IMR-90 (cell line): Measurements from ENCODE around the gene NGEF. TPM values are rescaled to one million over a fixed set of nuclear protein-coding genes. Genes with fewer than 3 reads are reported as not detected.

Source experiments
- ATAC-seq: fragments of 200-7000 bp; cut with Tn5 transposase; 2 replicates; pipeline ENCODE4 v1.9.1; 2020; ENCODE audit warnings: low read depth, mild to moderate bottlenecking, moderate library complexity
- BruUV-seq: library from RNA; stranded (reverse); fragments of 400-500 nt; replicated peaks from 2 replicates; lab custom pipeline; 2021; lab: Mats Ljungman, UMichigan
- CTCF ChIA-PET: fragments of 300-600 bp; formaldehyde crosslinking; extraction: SDS; loops from one replicate; lab custom pipeline; 2021; ENCODE audit warnings: antibody characterized with exemption; lab: Yijun Ruan, JAX
- POLR2A ChIA-PET: fragments of 300-600 bp; sonication (Branson Sonifier 250); formaldehyde crosslinking; loops from one replicate; lab custom pipeline; 2022; ENCODE audit warnings: antibody characterized with exemption; ENCODE audit not compliant: unreplicated experiment; lab: Charles Lee
- DNase-seq: peaks from one replicate; pipeline ENCODE4 v3.0.0; 2013
- H2AFZ ChIP-seq: replicated peaks from 2 replicates; pipeline ENCODE3; 2013; ENCODE audit warnings: low read length, mild to moderate bottlenecking; ENCODE audit not compliant: poor library complexity
- H2AK5ac ChIP-seq: 2 replicates; pipeline ENCODE4 v1.6.1; 2013; ENCODE audit warnings: low read depth, low read length, inconsistent platforms
- H2AK9ac ChIP-seq: replicated peaks from 2 replicates; pipeline ENCODE3; 2013; ENCODE audit warnings: mild to moderate bottlenecking, low read depth, low read length, moderate library complexity; ENCODE audit not compliant: poor library complexity
- H2BK120ac ChIP-seq: 2 replicates; pipeline ENCODE4 v1.6.1; 2013; ENCODE audit warnings: low read depth, low read length, inconsistent platforms
- H2BK15ac ChIP-seq: 3 replicates; pipeline ENCODE4 v1.6.1; 2013; ENCODE audit warnings: low read depth, low read length, inconsistent platforms
- H2BK20ac ChIP-seq: 2 replicates; pipeline ENCODE4 v1.6.1; 2013; ENCODE audit warnings: low read depth, mild to moderate bottlenecking, inconsistent platforms, low read length, moderate library complexity
- H2BK5ac ChIP-seq: 2 replicates; pipeline ENCODE4 v1.6.1; 2013; ENCODE audit warnings: mild to moderate bottlenecking, low read depth, low read length, inconsistent platforms; ENCODE audit not compliant: poor library complexity, severe bottlenecking
- H3K14ac ChIP-seq: replicated peaks from 2 replicates; pipeline ENCODE4 v1.6.1; 2013; ENCODE audit warnings: low read depth, low read length, inconsistent platforms
- H3K18ac ChIP-seq: 2 replicates; pipeline ENCODE4 v1.6.1; 2013; ENCODE audit warnings: low read depth, low read length, control low read depth
- H3K23ac ChIP-seq: 2 replicates; pipeline ENCODE4 v1.6.1; 2013; ENCODE audit warnings: low read depth, low read length, inconsistent platforms
- H3K27ac ChIP-seq: 2 replicates; pipeline ENCODE4 v1.5.1; 2013; ENCODE audit warnings: mild to moderate bottlenecking, control low read depth, low read length; ENCODE audit not compliant: insufficient read depth
- H3K27me3 ChIP-seq: 2 replicates; pipeline ENCODE4 v1.6.1; 2013; ENCODE audit warnings: low read length; ENCODE audit not compliant: control insufficient read depth, insufficient read depth
- H3K36me3 ChIP-seq: 2 replicates; pipeline ENCODE4 v1.6.1; 2013; ENCODE audit warnings: low read length, mixed read lengths; ENCODE audit not compliant: control insufficient read depth, insufficient read depth
- H3K4ac ChIP-seq: 2 replicates; pipeline ENCODE4 v1.6.1; 2013; ENCODE audit warnings: low read depth, low read length, inconsistent platforms
- H3K4me1 ChIP-seq: 2 replicates; pipeline ENCODE4 v1.6.1; 2013; ENCODE audit warnings: low read length, mixed read lengths; ENCODE audit not compliant: control insufficient read depth, insufficient read depth
- H3K4me2 ChIP-seq: 2 replicates; pipeline ENCODE4 v1.6.1; 2013; ENCODE audit warnings: low read depth, mild to moderate bottlenecking, control low read depth, low read length, moderate library complexity
- H3K4me3 ChIP-seq: 2 replicates; pipeline ENCODE4 v1.5.1; 2013; ENCODE audit warnings: low read depth, mild to moderate bottlenecking, control low read depth, low read length, moderate library complexity; ENCODE audit not compliant: insufficient read depth
- H3K56ac ChIP-seq: 2 replicates; pipeline ENCODE4 v1.6.1; 2013; ENCODE audit warnings: low read length, inconsistent platforms; ENCODE audit not compliant: insufficient read depth; ENCODE audit errors: extremely low read depth
- H3K79me1 ChIP-seq, 2 experiments: 2 replicates each; pipeline ENCODE4 v1.6.1; 2013; ENCODE audit warnings: low read length in 2 of 2, inconsistent platforms in 1 of 2, low read depth in 1 of 2
- H3K9ac ChIP-seq: 2 replicates; pipeline ENCODE4 v1.6.1; 2013; ENCODE audit warnings: low read depth, low read length, control low read depth
- H3K9me1 ChIP-seq: 2 replicates; pipeline ENCODE4 v1.6.1; 2013; ENCODE audit warnings: low read length, inconsistent platforms; ENCODE audit not compliant: insufficient read depth
- H3K9me3 ChIP-seq: 2 replicates; pipeline ENCODE4 v1.6.1; 2013; ENCODE audit warnings: low read length; ENCODE audit not compliant: control insufficient read depth, insufficient read depth
- H4K20me1 ChIP-seq: 2 replicates; pipeline ENCODE4 v1.6.1; 2013; ENCODE audit warnings: low read length, inconsistent platforms; ENCODE audit not compliant: insufficient read depth
- H4K5ac ChIP-seq: 2 replicates; pipeline ENCODE4 v1.6.1; 2013; ENCODE audit warnings: mild to moderate bottlenecking, low read depth, low read length, control low read depth
- H4K8ac ChIP-seq, 2 experiments: 2 replicates each; pipeline ENCODE4 v1.6.1; 2013; ENCODE audit warnings: low read depth in 2 of 2, low read length in 2 of 2, control low read depth in 1 of 2, inconsistent platforms in 1 of 2
- H4K91ac ChIP-seq: 2 replicates; pipeline ENCODE4 v1.6.1; 2013; ENCODE audit warnings: low read depth, low read length, inconsistent platforms; ENCODE audit not compliant: insufficient read depth
- BHLHE40 ChIP-seq: fragments of 150-350 bp; IDR thresholded peaks from 2 replicates; pipeline ENCODE4 v1.6.1; 2016; ENCODE audit warnings: mild to moderate bottlenecking, low read depth, low read length
- CEBPB ChIP-seq: IDR thresholded peaks from 2 replicates; pipeline ENCODE4 v1.6.1; 2012; ENCODE audit warnings: low read depth, low read length, improper control_type of control experiment
- CHD1 ChIP-seq: IDR thresholded peaks from 2 replicates; pipeline ENCODE4 v1.6.1; 2012; ENCODE audit warnings: low read depth, low read length, improper control_type of control experiment
- CTCF ChIP-seq: conservative IDR thresholded peaks from 2 replicates; pipeline ENCODE4 v1.5.1; 2012; ENCODE audit warnings: mild to moderate bottlenecking, low read depth, low read length, improper control_type of control experiment
- FOS ChIP-seq: fragments of 150-350 bp; IDR thresholded peaks from 2 replicates; pipeline ENCODE4 v1.6.1; 2016; ENCODE audit warnings: low read depth, low read length
- MAFK ChIP-seq: IDR thresholded peaks from 2 replicates; pipeline ENCODE4 v1.6.1; 2012; ENCODE audit warnings: low read depth, low read length, improper control_type of control experiment
- MAZ ChIP-seq: IDR thresholded peaks from 2 replicates; pipeline ENCODE4 v1.6.1; 2012; ENCODE audit warnings: low read depth, mild to moderate bottlenecking, low read length, improper control_type of control experiment, moderate library complexity, borderline replicate concordance
- MXI1 ChIP-seq: IDR thresholded peaks from 2 replicates; pipeline ENCODE4 v1.6.1; 2012; ENCODE audit warnings: low read depth, mild to moderate bottlenecking, low read length, moderate library complexity, borderline replicate concordance
- NFE2L2 ChIP-seq: fragments of 150-350 bp; IDR thresholded peaks from 2 replicates; pipeline ENCODE4 v1.6.1; 2016; ENCODE audit warnings: low read depth, mild to moderate bottlenecking, low read length
- POLR2A ChIP-seq: IDR thresholded peaks from 2 replicates; pipeline ENCODE4 v1.6.1; 2012; ENCODE audit warnings: mild to moderate bottlenecking, low read depth, low read length
- RAD21 ChIP-seq: IDR thresholded peaks from 2 replicates; pipeline ENCODE4 v1.6.1; 2012; ENCODE audit warnings: low read length, improper control_type of control experiment
- RCOR1 ChIP-seq: IDR thresholded peaks from 2 replicates; pipeline ENCODE4 v1.6.1; 2012; ENCODE audit warnings: mild to moderate bottlenecking, low read length, improper control_type of control experiment; ENCODE audit not compliant: insufficient replicate concordance
- RFX5 ChIP-seq: IDR thresholded peaks from 2 replicates; pipeline ENCODE4 v1.8.0; 2012; ENCODE audit warnings: low read depth, mild to moderate bottlenecking, low read length, moderate library complexity
- SMC3 ChIP-seq: fragments of 150-350 bp; IDR thresholded peaks from 2 replicates; pipeline ENCODE4 v1.6.1; 2016; ENCODE audit warnings: low read depth, mild to moderate bottlenecking, antibody characterized with exemption, low read length, moderate library complexity
- WGBS, 2 experiments: methylation state at CpG; one replicate each; pipeline versions ENCODE4 v1.1.5 to v1.1.7; 2013; ENCODE audit warnings: missing lambda C conversion rate in 2 of 2; ENCODE audit not compliant: insufficient read length in 1 of 2; ENCODE audit errors: extremely low coverage in 2 of 2; 5-methylcytosine and 5-hydroxymethylcytosine counted together
- dilution Hi-C: fragments of 300-500 bp; cut with HindIII; formaldehyde crosslinking; loops from one replicate; pipeline ENCODE4 v1.14.3; 2018; ENCODE audit warnings: low sequenced_read_pairs; ENCODE audit not compliant: unreplicated experiment
- in situ Hi-C: fragments of 300-500 bp; cut with MboI; formaldehyde crosslinking; loops from 3 replicates; pipeline ENCODE4 v1.14.3; 2019; ENCODE audit warnings: low sequenced_read_pairs, inconsistent platforms, mixed read lengths
- intact Hi-C: fragments of 100-400 bp; cut with micrococcal nuclease; formaldehyde crosslinking; loops from 2 replicates; pipeline ENCODE4 v1.10.0; 2022
- polyA plus RNA-seq, 3 experiments: library from polyadenylated mRNA; depleted of rRNA; stranded (reverse); fragments of >200 nt; gene quantifications; 2 replicates each; pipeline ENCODE4 v1.2.3, GENCODE V29; 2012; ENCODE audit warnings: low replicate concordance in 1 of 3
- total RNA-seq: library from RNA; depleted of rRNA; stranded (reverse); fragments of >200 nt; gene quantifications from 2 replicates; pipeline ENCODE4 v1.2.3, GENCODE V29; 2012
- TF ChIP-seq, protein P1 (sequence below): fragments of 150-350 bp; IDR thresholded peaks from 2 replicates; pipeline ENCODE4 v1.6.1; 2017; ENCODE audit warnings: mild to moderate bottlenecking, antibody characterized with exemption, low read length, low read depth

Gene NGEF
- total and polyA plus RNA-seq, 2 of the 4 experiments (the other 2 are of a cell fraction): 1.1 to 1.7 TPM

GRCh38 chr2:232973011-232973735 lies 39.9 kb downstream of the NGEF start:
- DNase-seq (no peak), ATAC-seq (no peak)
- ChIA-PET CTCF (interaction anchor here (0.6 kb wide), 1 partner anchor 366 kb away, joined by 5 read pairs; no protein-coding TSS in a partner anchor), POLR2A (no interaction called here)
- Histone ChIP-seq H3K23ac (no peak overlapping the region), H3K4me1 (no peaks in the 10 kb centered on the region), H3K27me3 (peaks cover 31% of the 10 kb centered on the region), H2BK120ac (no peak overlapping the region), H3K36me3 (no peaks in the 10 kb centered on the region), H3K56ac (no peak overlapping the region), H3K9me1 (no peaks in the 10 kb centered on the region), H4K5ac (no peak overlapping the region), H2AK5ac (no peak overlapping the region), H3K4ac (no peak overlapping the region), H2BK5ac (no peak overlapping the region), H3K27ac (no peak overlapping the region), H3K9ac (no peak overlapping the region), H3K9me3 (peaks cover 2% of the 10 kb centered on the region; the same call in 1 of the 2 replicates), H3K79me1 (no peaks in the 10 kb centered on the region), H2AK9ac (no peak overlapping the region), H4K20me1 (no peaks in the 10 kb centered on the region), H2AFZ (no peak overlapping the region), H2BK15ac (no peak overlapping the region), H3K4me3 (no peak overlapping the region), H4K91ac (no peak overlapping the region), H2BK20ac (no peak overlapping the region), H4K8ac (no peak overlapping the region), H3K4me2 (no peak overlapping the region), H3K14ac (no peak overlapping the region), H3K18ac (no peak overlapping the region)
- intact Hi-C loops: no loop called here
- no TSS peak for BruUV-seq
- dilution Hi-C loops: no loop called here
- TF ChIP-seq RCOR1 (no peak), POLR2A (no peak), NFE2L2 (no peak), CEBPB (no peak), CHD1 (no peak), CTCF (no peak), FOS (no peak), RAD21 (no peak), MAZ (no peak), SMC3 (no peak), MXI1 (no peak), BHLHE40 (no peak), MAFK (no peak), RFX5 (no peak)
- TF ChIP-seq, protein P1, sequence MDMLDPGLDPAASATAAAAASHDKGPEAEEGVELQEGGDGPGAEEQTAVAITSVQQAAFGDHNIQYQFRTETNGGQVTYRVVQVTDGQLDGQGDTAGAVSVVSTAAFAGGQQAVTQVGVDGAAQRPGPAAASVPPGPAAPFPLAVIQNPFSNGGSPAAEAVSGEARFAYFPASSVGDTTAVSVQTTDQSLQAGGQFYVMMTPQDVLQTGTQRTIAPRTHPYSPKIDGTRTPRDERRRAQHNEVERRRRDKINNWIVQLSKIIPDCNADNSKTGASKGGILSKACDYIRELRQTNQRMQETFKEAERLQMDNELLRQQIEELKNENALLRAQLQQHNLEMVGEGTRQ: no peak
- in situ Hi-C loops: no loop called here
- WGBS, 2 experiments: no CpG with 5 or more reads among the region's 10 CpGs
